ENCODE measurements around the gene KCTD10.

Gene KCTD10

GRCh38 chr12:109449845-109450532 lies 27.1 kb downstream of the KCTD10 start:
- Histone ChIP-seq H3K36me3 (replicated peaks) (peaks cover 78% of the 10 kb centered on the region), H3K27me3 (replicated peaks) (no peaks in the 10 kb centered on the region), H3K27ac (no peak overlapping the region), H3K4me3 (ENCODE audit: low read depth, low read length) (no peak overlapping the region)
- DNase-seq: no peak
- TF ChIP-seq, protein P1, sequence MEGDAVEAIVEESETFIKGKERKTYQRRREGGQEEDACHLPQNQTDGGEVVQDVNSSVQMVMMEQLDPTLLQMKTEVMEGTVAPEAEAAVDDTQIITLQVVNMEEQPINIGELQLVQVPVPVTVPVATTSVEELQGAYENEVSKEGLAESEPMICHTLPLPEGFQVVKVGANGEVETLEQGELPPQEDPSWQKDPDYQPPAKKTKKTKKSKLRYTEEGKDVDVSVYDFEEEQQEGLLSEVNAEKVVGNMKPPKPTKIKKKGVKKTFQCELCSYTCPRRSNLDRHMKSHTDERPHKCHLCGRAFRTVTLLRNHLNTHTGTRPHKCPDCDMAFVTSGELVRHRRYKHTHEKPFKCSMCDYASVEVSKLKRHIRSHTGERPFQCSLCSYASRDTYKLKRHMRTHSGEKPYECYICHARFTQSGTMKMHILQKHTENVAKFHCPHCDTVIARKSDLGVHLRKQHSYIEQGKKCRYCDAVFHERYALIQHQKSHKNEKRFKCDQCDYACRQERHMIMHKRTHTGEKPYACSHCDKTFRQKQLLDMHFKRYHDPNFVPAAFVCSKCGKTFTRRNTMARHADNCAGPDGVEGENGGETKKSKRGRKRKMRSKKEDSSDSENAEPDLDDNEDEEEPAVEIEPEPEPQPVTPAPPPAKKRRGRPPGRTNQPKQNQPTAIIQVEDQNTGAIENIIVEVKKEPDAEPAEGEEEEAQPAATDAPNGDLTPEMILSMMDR (IDR thresholded peaks at IDR 0.05; ENCODE audit: low read depth, low read length, missing control alignments): peak; percentile 36
- in situ Hi-C loops (cut with HindIII; ENCODE audit: low pct_ligation_motif_present, low sequenced_read_pairs): no loop called here

DNA sequence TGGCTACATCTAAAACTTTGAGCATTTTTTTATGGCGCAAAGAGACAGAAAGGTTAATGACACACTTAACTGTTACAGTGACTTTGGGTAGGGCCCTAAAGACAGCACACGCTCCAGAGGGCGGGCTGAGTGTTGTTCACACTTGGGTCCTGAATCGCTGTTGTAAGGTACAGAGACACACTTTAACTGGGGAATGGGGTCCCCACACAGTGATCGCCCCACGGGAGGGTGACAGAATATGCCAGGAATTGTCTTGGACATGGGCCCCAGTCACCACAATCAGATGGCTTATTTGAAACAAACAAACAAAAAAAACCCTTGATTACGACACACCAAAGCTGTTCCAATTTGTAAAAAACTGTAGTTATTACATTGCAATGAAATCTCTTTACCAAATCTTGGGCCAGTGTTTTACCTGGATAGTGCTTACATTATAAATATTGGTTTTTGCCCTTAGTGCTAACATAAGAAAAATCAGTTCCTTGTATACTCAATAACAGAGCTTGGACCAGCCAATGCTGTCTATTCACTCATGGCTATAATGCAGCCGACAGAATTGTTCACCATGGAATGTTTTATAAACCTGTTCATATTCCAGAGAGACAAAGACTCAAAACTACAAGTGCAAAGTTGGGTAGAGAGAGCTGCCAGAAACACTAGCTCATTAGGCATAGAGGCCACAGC lies 28.3 kb downstream of the KCTD10 start:
- Histone ChIP-seq H3K4me3 (ENCODE audit: low read depth, low read length) (no peak overlapping the region), H3K36me3 (replicated peaks) (peaks cover 67% of the 10 kb centered on the region), H3K27me3 (replicated peaks) (no peaks in the 10 kb centered on the region), H3K27ac (no peak overlapping the region)
- TF ChIP-seq, protein P1 (IDR thresholded peaks at IDR 0.05; ENCODE audit: low read depth, low read length, missing control alignments): no peak
- in situ Hi-C loops (cut with HindIII; ENCODE audit: low pct_ligation_motif_present, low sequenced_read_pairs): no loop called here
- no peak for DNase-seq

GRCh38 chr12:109448272-109448671 lies 28.8 kb downstream of the KCTD10 start:
- in situ Hi-C loops (cut with HindIII; ENCODE audit: low pct_ligation_motif_present, low sequenced_read_pairs): no loop called here
- TF ChIP-seq, protein P1 (IDR thresholded peaks at IDR 0.05; ENCODE audit: low read depth, low read length, missing control alignments): no peak
- H3K27me3 ChIP-seq (replicated peaks): no peaks in the 10 kb centered on the region
- H3K27ac ChIP-seq: no peak overlapping the region
- H3K4me3 ChIP-seq (ENCODE audit: low read depth, low read length): no peak overlapping the region
- peaks cover 61% of the 10 kb centered on the region for H3K36me3 ChIP-seq (replicated peaks)
- DNase-seq: no peak

GRCh38 chr12:109447482-109447881 lies 29.6 kb downstream of the KCTD10 start:
- no peak for DNase-seq
- no peaks in the 10 kb centered on the region for H3K27me3 ChIP-seq (replicated peaks)
- no peak overlapping the region for H3K27ac ChIP-seq
- H3K4me3 ChIP-seq (ENCODE audit: low read depth, low read length): no peak overlapping the region
- H3K36me3 ChIP-seq (replicated peaks): peaks cover 55% of the 10 kb centered on the region
- TF ChIP-seq, protein P1 (IDR thresholded peaks at IDR 0.05; ENCODE audit: low read depth, low read length, missing control alignments): no peak
- in situ Hi-C loops (cut with HindIII; ENCODE audit: low pct_ligation_motif_present, low sequenced_read_pairs): no loop called here

- no peak overlapping the region for H3K4me3 ChIP-seq (ENCODE audit: low read depth, low read length)
- no peak for DNase-seq
- TF ChIP-seq, protein P1 (IDR thresholded peaks at IDR 0.05; ENCODE audit: low read depth, low read length, missing control alignments): no peak
- H3K36me3 ChIP-seq (replicated peaks): peaks cover 50% of the 10 kb centered on the region
- H3K27ac ChIP-seq: no peak overlapping the region
- in situ Hi-C loops (cut with HindIII; ENCODE audit: low pct_ligation_motif_present, low sequenced_read_pairs): no loop called here
- H3K27me3 ChIP-seq (replicated peaks): no peaks in the 10 kb centered on the region
These were observed 30.2 kb downstream of the KCTD10 start for GRCh38 chr12:109446869-109447268.

Data from brain microvascular endothelial cell (primary cell).